Caco-2 (cell line): Measurements from ENCODE around the gene KIRREL3. TPM values are rescaled to one million over a fixed set of nuclear protein-coding genes. Genes with fewer than 3 reads are reported as not detected.

Source experiments
- BruUV-seq: library from RNA; stranded (reverse); fragments of 400-500 nt; replicated peaks from 2 replicates; lab custom pipeline; 2021; lab: Mats Ljungman, UMichigan
- CTCF ChIA-PET: fragments of 300-600 bp; sonication (Branson Sonifier 250); formaldehyde crosslinking; loops from one replicate; lab custom pipeline; 2022; ENCODE audit warnings: antibody characterized with exemption; lab: Charles Lee
- POLR2A ChIA-PET: fragments of 300-600 bp; sonication (Branson Sonifier 250); formaldehyde crosslinking; loops from one replicate; lab custom pipeline; 2022; ENCODE audit warnings: antibody characterized with exemption; lab: Charles Lee
- DNase-seq, 2 experiments: peaks; one replicate each; pipeline versions ENCODE4 v3.0.0 to v3.0.0-alpha.2; 2020 to 2022
- H3K27me3 ChIP-seq: replicated peaks from 2 replicates; pipeline ENCODE4 v1.6.0; 2011; ENCODE audit warnings: low read length; ENCODE audit not compliant: control insufficient read depth, insufficient read depth
- H3K36me3 ChIP-seq: 2 replicates; pipeline ENCODE4 v1.5.1; 2011; ENCODE audit warnings: low read length; ENCODE audit not compliant: control insufficient read depth, insufficient read depth
- H3K4me1 ChIP-seq: fragments of 250-450 bp; sonication (Bioruptor Pico); 2 replicates; pipeline ENCODE4 v1.5.1; 2020; ENCODE audit warnings: mild to moderate bottlenecking
- H3K4me3 ChIP-seq: 2 replicates; pipeline ENCODE4 v1.5.1; 2011; ENCODE audit warnings: low read depth, mild to moderate bottlenecking, control low read depth, low read length
- H3K9me3 ChIP-seq: fragments of 250-450 bp; sonication (Bioruptor Pico); 2 replicates; pipeline ENCODE4 v1.5.1; 2020; ENCODE audit warnings: mild to moderate bottlenecking, moderate library complexity
- H3K27ac Mint-ChIP-seq: one replicate; pipeline ENCODE4 v1.8.0; 2022; ENCODE audit warnings: mixed read lengths; ENCODE audit not compliant: unreplicated experiment
- H3K27me3 Mint-ChIP-seq: one replicate; pipeline ENCODE4 v1.8.0; 2022; ENCODE audit warnings: mixed read lengths; ENCODE audit not compliant: insufficient read depth, unreplicated experiment
- H3K36me3 Mint-ChIP-seq: one replicate; pipeline ENCODE4 v1.8.0; 2022; ENCODE audit warnings: mild to moderate bottlenecking, mixed read lengths; ENCODE audit not compliant: insufficient read depth, unreplicated experiment
- H3K4me1 Mint-ChIP-seq: one replicate; pipeline ENCODE4 v1.8.0; 2022; ENCODE audit warnings: low read depth, mixed read lengths; ENCODE audit not compliant: unreplicated experiment
- H3K4me3 Mint-ChIP-seq: one replicate; pipeline ENCODE4 v1.8.0; 2022; ENCODE audit warnings: mild to moderate bottlenecking, moderate library complexity, mixed read lengths; ENCODE audit not compliant: unreplicated experiment
- H3K9me3 Mint-ChIP-seq: one replicate; pipeline ENCODE4 v1.8.0; 2022; ENCODE audit warnings: mixed read lengths; ENCODE audit not compliant: unreplicated experiment
- intact Hi-C: fragments of 100-400 bp; cut with micrococcal nuclease; formaldehyde crosslinking; loops from one replicate; pipeline ENCODE4 v1.10.0; 2022; ENCODE audit not compliant: unreplicated experiment
- total RNA-seq: library from RNA; stranded (reverse); gene quantifications from 2 replicates; pipeline ENCODE4 v1.2.3, GENCODE V29; 2022
- TF ChIP-seq, protein P1 (sequence below), 2 experiments: fragments of 200-600 bp in 1 of 2; IDR thresholded peaks; 1 replicate in 1 of 2; 2 replicates in 1 of 2; pipeline versions ENCODE4 v1.5.1 to v1.8.0; 2011 to 2022; ENCODE audit warnings: antibody characterized with exemption in 1 of 2, control low read depth in 1 of 2, inconsistent platforms in 1 of 2, low read depth in 1 of 2, low read length in 1 of 2, mild to moderate bottlenecking in 1 of 2, moderate library complexity in 1 of 2; ENCODE audit not compliant: insufficient read depth in 1 of 2, severe bottlenecking in 1 of 2, unreplicated experiment in 1 of 2

The KIRREL3 gene
- total RNA-seq, 1 experiment from 2014 or later, result not detected

DNA sequence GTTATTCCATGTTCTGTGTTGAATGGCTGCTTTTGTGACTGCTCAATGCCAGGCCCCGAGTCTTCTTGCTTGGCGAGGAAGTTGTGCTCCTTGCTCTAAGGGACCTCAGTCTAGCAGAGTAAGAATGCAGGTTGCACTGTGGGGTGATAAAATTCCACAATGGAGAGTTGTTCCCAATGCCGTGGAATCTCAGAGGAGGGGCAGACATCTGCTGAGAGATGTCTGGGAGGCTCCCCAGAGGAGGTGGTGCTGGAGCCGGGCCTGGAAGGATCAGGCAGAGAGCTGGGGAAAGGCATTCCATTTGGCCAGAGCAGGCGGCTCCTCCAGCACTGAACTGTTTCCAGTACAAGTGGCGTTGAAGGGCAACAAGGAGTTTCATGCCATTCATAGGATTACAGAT lies 589.9 kb downstream of the KIRREL3 start:
- POLR2A ChIA-PET, result no interaction called here

DNA sequence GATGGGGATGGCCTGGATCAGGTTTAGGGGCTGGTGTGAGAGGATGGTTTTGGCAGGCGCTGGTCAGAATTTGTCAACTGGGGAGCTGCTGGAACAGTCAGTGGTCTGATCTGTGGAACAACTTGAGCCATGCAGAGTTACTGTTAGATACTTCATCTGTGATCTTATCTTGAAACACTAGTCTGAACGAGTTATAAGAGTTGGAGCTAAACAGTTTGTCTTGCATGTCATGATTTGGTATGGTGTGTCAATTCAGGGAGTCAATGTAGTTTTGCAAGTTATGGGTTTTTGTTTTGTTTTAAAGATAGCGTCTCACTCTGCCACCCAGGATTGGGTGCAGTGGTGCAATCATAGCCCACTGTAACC lies 591.0 kb downstream of the KIRREL3 start:
- Histone ChIP-seq H3K4me1 (peaks cover 18% of the 10 kb centered on the region), H3K36me3 (no peaks in the 10 kb centered on the region), H3K27me3 (no peaks in the 10 kb centered on the region), H3K4me3 (no peak overlapping the region), H3K9me3 (no peaks in the 10 kb centered on the region)
- no peak overlapping the region for H3K27ac Mint-ChIP-seq
- H3K9me3 Mint-ChIP-seq, result no peaks in the 10 kb centered on the region
- no TSS peak for BruUV-seq
- ChIA-PET CTCF (no interaction called here), POLR2A (no interaction called here)
- DNase-seq, result no peak
- peaks cover 10% of the 10 kb centered on the region for H3K4me1 Mint-ChIP-seq
- no peak overlapping the region for H3K4me3 Mint-ChIP-seq
- intact Hi-C loops, result no loop called here
- no peaks in the 10 kb centered on the region for H3K27me3 Mint-ChIP-seq
- TF ChIP-seq, protein P1, sequence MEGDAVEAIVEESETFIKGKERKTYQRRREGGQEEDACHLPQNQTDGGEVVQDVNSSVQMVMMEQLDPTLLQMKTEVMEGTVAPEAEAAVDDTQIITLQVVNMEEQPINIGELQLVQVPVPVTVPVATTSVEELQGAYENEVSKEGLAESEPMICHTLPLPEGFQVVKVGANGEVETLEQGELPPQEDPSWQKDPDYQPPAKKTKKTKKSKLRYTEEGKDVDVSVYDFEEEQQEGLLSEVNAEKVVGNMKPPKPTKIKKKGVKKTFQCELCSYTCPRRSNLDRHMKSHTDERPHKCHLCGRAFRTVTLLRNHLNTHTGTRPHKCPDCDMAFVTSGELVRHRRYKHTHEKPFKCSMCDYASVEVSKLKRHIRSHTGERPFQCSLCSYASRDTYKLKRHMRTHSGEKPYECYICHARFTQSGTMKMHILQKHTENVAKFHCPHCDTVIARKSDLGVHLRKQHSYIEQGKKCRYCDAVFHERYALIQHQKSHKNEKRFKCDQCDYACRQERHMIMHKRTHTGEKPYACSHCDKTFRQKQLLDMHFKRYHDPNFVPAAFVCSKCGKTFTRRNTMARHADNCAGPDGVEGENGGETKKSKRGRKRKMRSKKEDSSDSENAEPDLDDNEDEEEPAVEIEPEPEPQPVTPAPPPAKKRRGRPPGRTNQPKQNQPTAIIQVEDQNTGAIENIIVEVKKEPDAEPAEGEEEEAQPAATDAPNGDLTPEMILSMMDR (IDR thresholded peaks at IDR 0.05; ENCODE audit: insufficient read depth in 1 of 2, low read depth in 1 of 2, low read length in 1 of 2, severe bottlenecking in 1 of 2, unreplicated experiment in 1 of 2), result no peak
- H3K36me3 Mint-ChIP-seq, result no peaks in the 10 kb centered on the region

More for the DNA sequence above, 589.9 kb downstream of the KIRREL3 start:
- H3K27ac Mint-ChIP-seq, result no peak overlapping the region
- TF ChIP-seq, protein P1 (IDR thresholded peaks at IDR 0.05; ENCODE audit: insufficient read depth in 1 of 2, low read depth in 1 of 2, low read length in 1 of 2, severe bottlenecking in 1 of 2, unreplicated experiment in 1 of 2), result no peak
- Histone ChIP-seq H3K4me3 (no peak overlapping the region), H3K4me1 (peaks cover 8% of the 10 kb centered on the region), H3K36me3 (no peaks in the 10 kb centered on the region), H3K27me3 (no peaks in the 10 kb centered on the region), H3K9me3 (no peaks in the 10 kb centered on the region)
- BruUV-seq, result no TSS peak
- peaks cover 1% of the 10 kb centered on the region for H3K4me1 Mint-ChIP-seq
- CTCF ChIA-PET, result no interaction called here
- intact Hi-C loops, result loop anchor here (5.0 kb wide), 1 partner anchor 98 kb away; no protein-coding TSS in a partner anchor
- no peaks in the 10 kb centered on the region for H3K27me3 Mint-ChIP-seq
- no peaks in the 10 kb centered on the region for H3K9me3 Mint-ChIP-seq
- H3K4me3 Mint-ChIP-seq, result no peak overlapping the region
- H3K36me3 Mint-ChIP-seq, result no peaks in the 10 kb centered on the region
- no peak for DNase-seq

DNA sequence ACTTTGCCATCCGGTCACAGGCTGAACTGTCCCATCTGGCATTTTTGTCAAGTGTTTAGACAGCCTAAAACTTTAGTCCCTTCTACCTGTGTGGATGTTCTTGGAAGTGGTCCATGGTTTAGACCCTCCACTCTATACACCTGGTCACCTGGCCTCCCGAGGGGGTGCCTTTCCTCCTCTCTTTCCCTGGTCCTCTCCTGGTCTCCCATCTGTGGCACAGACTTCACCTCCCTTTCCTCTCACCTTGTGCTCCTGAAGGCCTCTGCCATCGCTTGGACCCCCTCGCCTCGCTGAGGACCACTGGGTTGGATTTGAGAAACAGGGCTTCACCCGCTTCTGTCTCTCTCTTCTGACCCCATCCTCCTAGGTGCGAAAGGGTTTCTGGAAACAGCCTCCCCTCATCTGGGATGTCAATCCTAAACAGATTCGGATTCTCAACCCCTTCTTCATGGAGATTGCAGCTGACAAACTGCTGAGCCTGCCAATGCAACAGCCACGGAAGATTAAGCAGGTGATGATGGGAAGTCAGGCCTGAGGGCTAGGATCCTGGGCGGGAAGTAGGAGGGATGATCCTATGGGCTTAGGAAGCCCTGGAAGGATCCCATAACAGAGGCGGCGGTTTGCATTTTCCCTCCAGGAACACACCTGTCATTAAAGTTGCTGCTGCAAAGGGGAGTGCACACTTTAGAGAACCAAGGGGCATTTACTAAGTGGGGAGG lies 591.5 kb downstream of the KIRREL3 start:
- Mint-ChIP-seq H3K27ac (no peak overlapping the region), H3K4me3 (no peak overlapping the region), H3K36me3 (no peaks in the 10 kb centered on the region), H3K4me1 (peaks cover 10% of the 10 kb centered on the region), H3K27me3 (no peaks in the 10 kb centered on the region), H3K9me3 (no peaks in the 10 kb centered on the region)
- no peak overlapping the region for H3K4me3 ChIP-seq
- TF ChIP-seq, protein P1 (IDR thresholded peaks at IDR 0.05; ENCODE audit: insufficient read depth in 1 of 2, low read depth in 1 of 2, low read length in 1 of 2, severe bottlenecking in 1 of 2, unreplicated experiment in 1 of 2), result no peak
- no TSS peak for BruUV-seq
- no peaks in the 10 kb centered on the region; the same call in 1 of the 2 replicates for H3K36me3 ChIP-seq
- no peak for DNase-seq
- peaks cover 23% of the 10 kb centered on the region for H3K4me1 ChIP-seq
- no peaks in the 10 kb centered on the region for H3K27me3 ChIP-seq
- intact Hi-C loops, result no loop called here
- ChIA-PET POLR2A (no interaction called here), CTCF (no interaction called here)
- H3K9me3 ChIP-seq, result no peaks in the 10 kb centered on the region
